GM12875 (cell line): Measurements from ENCODE around the gene VARS2.
"Not testable (repeated sequence)": the region's sequence is repeated elsewhere in the genome, so short reads cannot be mapped to it uniquely, and the experiment has no call there.

Experiments used
- H3K4me3 ChIP-seq: one replicate; pipeline ENCODE4 v1.5.1; 2011; ENCODE audit warnings: low read depth, low read length, control low read depth
- CTCF ChIP-seq: IDR thresholded peaks from 2 replicates; pipeline ENCODE4 v1.5.1; 2011; ENCODE audit warnings: low read depth, mild to moderate bottlenecking, control low read depth, inconsistent platforms, low read length, moderate library complexity, borderline replicate concordance; ENCODE audit not compliant: insufficient read depth

The VARS2 gene

GRCh38 chr6:30901436-30901835, 12.6 kb upstream of the VARS2 start:
- no peak overlapping the region for H3K4me3 ChIP-seq
- TF ChIP-seq CTCF = no peak

GRCh38 chr6:30902196-30902595, 11.8 kb upstream of the VARS2 start:
- not testable (repeated sequence) for H3K4me3 ChIP-seq

GRCh38 chr6:30902709-30903108, 11.3 kb upstream of the VARS2 start:
- no peak for TF ChIP-seq CTCF
- H3K4me3 ChIP-seq = no peak overlapping the region

- TF ChIP-seq CTCF = no peak
- no peak overlapping the region for H3K4me3 ChIP-seq
Measured at GRCh38 chr6:30903236-30903635, 10.8 kb upstream of the VARS2 start.

- H3K4me3 ChIP-seq = peak overlapping the region; percentile 67
Measured at GRCh38 chr6:30907290-30907757, 6.7 kb upstream of the VARS2 start.

GRCh38 chr6:30907758-30908591, 6.1 kb upstream of the VARS2 start, which contains the start of gene GTF2H4:
TSS of gene GTF2H4 (plus strand) at chr6:30908207.
- no peak for TF ChIP-seq CTCF
- H3K4me3 ChIP-seq = peak within 1 kb of the TSS; percentile 67

- no peak for TF ChIP-seq CTCF
Measured at GRCh38 chr6:30908700-30909099, 5.3 kb upstream of the VARS2 start.

GRCh38 chr6:30910473-30910872, 3.6 kb upstream of the VARS2 start:
- H3K4me3 ChIP-seq = not testable (repeated sequence)

More at GRCh38 chr6:30908700-30909099, 5.3 kb upstream of the VARS2 start:
- peak overlapping the region; percentile 67 for H3K4me3 ChIP-seq
